A549 (cell line): ENCODE measurements around the gene INKA2. TPM values are rescaled to one million over a fixed set of nuclear protein-coding genes. Genes with fewer than 3 reads are reported as not detected.

ENCODE experiments used
- ATAC-seq, 2 experiments: fragments of 200-7000 bp in 1 of 2; fragments of >200 bp in 1 of 2; cut with Nextera tagmentation in 1 of 2; cut with Tn5 transposase in 1 of 2; 3 replicates each; pipeline versions ENCODE4 v1.8.0 to v1.9.1; 2018 to 2020; ENCODE audit warnings: mild to moderate bottlenecking in 1 of 2, moderate library complexity in 1 of 2
- CTCF ChIA-PET: fragments of 300-600 bp; sonication (Branson Sonifier 250); formaldehyde crosslinking; extraction: SDS; loops from one replicate; lab custom pipeline; 2021; ENCODE audit warnings: antibody characterized with exemption, inconsistent platforms; lab: Yijun Ruan, JAX
- POLR2A ChIA-PET: fragments of 350-600 bp; formaldehyde crosslinking; extraction: SDS; loops from one replicate; lab custom pipeline; 2021; ENCODE audit warnings: antibody characterized with exemption, inconsistent platforms; lab: Yijun Ruan, JAX
- DNase-seq, 2 experiments: peaks; one replicate each; pipeline versions ENCODE4 v3.0.0 to v3.0.0-alpha.2; 2011 to 2016; ENCODE audit warnings: low read depth in 1 of 2, low spot score in 1 of 2
- FAIRE-seq: peaks from 2 replicates; lab custom pipeline; 2011; peaks lifted over from hg19 to GRCh38; lab: Jason Lieb, UNC
- H3K27ac ChIP-seq, 2 experiments: fragments of >200 bp; sonication (Bioruptor Twin); formaldehyde crosslinking; 3 replicates each; pipeline ENCODE4 v1.5.1; 2016 to 2017
- H3K4me1 ChIP-seq: fragments of >200 bp; sonication (Bioruptor Twin); formaldehyde crosslinking; 3 replicates; pipeline ENCODE4 v1.6.1; 2016
- H3K4me2 ChIP-seq: fragments of >200 bp; sonication (Bioruptor Twin); formaldehyde crosslinking; 3 replicates; pipeline ENCODE4 v1.6.1; 2016
- H3K4me3 ChIP-seq: fragments of >200 bp; sonication (Bioruptor Twin); formaldehyde crosslinking; 3 replicates; pipeline ENCODE4 v1.5.1; 2016
- H3K9me3 ChIP-seq: fragments of >200 bp; sonication (Bioruptor Twin); formaldehyde crosslinking; 3 replicates; pipeline ENCODE4 v1.6.1; 2016
- BCL3 ChIP-seq: fragments of >200 bp; sonication (Bioruptor Twin); formaldehyde crosslinking; IDR thresholded peaks from 3 replicates; pipeline ENCODE4 v1.6.1; 2016
- CBX2 ChIP-seq: fragments of 200-600 bp; sonication (generic); IDR thresholded peaks from 2 replicates; pipeline ENCODE4 v1.6.1; 2016; ENCODE audit warnings: low read depth, mild to moderate bottlenecking, borderline replicate concordance
- CEBPB ChIP-seq, 2 experiments: fragments of >200 bp in 1 of 2; sonication (Bioruptor Twin) in 1 of 2; formaldehyde crosslinking in 1 of 2; IDR thresholded peaks; 2 replicates each; pipeline ENCODE4 v1.6.1; 2012 to 2016
- CHD4 ChIP-seq: fragments of 200-600 bp; sonication (generic); IDR thresholded peaks from 2 replicates; pipeline ENCODE4 v1.6.1; 2016; ENCODE audit warnings: antibody characterized with exemption, mild to moderate bottlenecking, borderline replicate concordance
- E2F6 ChIP-seq: IDR thresholded peaks from 2 replicates; pipeline ENCODE4 v1.6.1; 2012; ENCODE audit warnings: low read depth, borderline replicate concordance
- EHF ChIP-seq: fragments of 250-450 bp; sonication (Bioruptor Pico); IDR thresholded peaks from 2 replicates; pipeline ENCODE4 v1.5.0; 2020; ENCODE audit warnings: mild to moderate bottlenecking
- ELK1 ChIP-seq: fragments of 150-350 bp; IDR thresholded peaks from 2 replicates; pipeline ENCODE4 v1.6.1; 2014; ENCODE audit warnings: low read depth, mild to moderate bottlenecking, low read length
- ESRRA ChIP-seq: fragments of 150-350 bp; IDR thresholded peaks from 2 replicates; pipeline ENCODE4 v1.6.1; 2014; ENCODE audit warnings: mild to moderate bottlenecking, low read length, borderline replicate concordance
- FOSL2 ChIP-seq, 2 experiments: fragments of 450-650 bp in 1 of 2; fragments of >200 bp in 1 of 2; sonication (Bioruptor Twin) in 1 of 2; formaldehyde crosslinking; IDR thresholded peaks; 2 replicates each; pipeline versions ENCODE4 v1.5.0 to v1.6.1; 2016 to 2020; ENCODE audit warnings: mild to moderate bottlenecking in 1 of 2, moderate library complexity in 1 of 2
- FOXS1 ChIP-seq: fragments of 250-450 bp; sonication (Bioruptor Pico); IDR thresholded peaks from 2 replicates; pipeline ENCODE4 v1.5.0; 2020; ENCODE audit warnings: mild to moderate bottlenecking, moderate library complexity
- HOXA7 ChIP-seq: fragments of 250-450 bp; sonication (Bioruptor Pico); IDR thresholded peaks from 2 replicates; pipeline ENCODE4 v1.5.0; 2020; ENCODE audit warnings: mild to moderate bottlenecking, moderate library complexity
- MAFK ChIP-seq: fragments of 450-650 bp; IDR thresholded peaks from 2 replicates; pipeline ENCODE4 v1.6.1; 2014; ENCODE audit not compliant: partially characterized antibody
- MAX ChIP-seq: IDR thresholded peaks from 2 replicates; pipeline ENCODE4 v1.6.1; 2012
- MYC ChIP-seq: IDR thresholded peaks from 2 replicates; pipeline ENCODE4 v1.6.1; 2012; ENCODE audit warnings: mild to moderate bottlenecking, inconsistent platforms, low read length, improper control_type of control experiment, borderline replicate concordance
- NPAS2 ChIP-seq: fragments of 250-450 bp; sonication (Bioruptor Pico); IDR thresholded peaks from 2 replicates; pipeline ENCODE4 v1.8.0; 2022; ENCODE audit warnings: mild to moderate bottlenecking, moderate library complexity, borderline replicate concordance
- NR3C1 ChIP-seq: fragments of >200 bp; sonication (Bioruptor Twin); formaldehyde crosslinking; IDR thresholded peaks from 3 replicates; pipeline ENCODE4 v1.6.1; 2017
- POLR2AphosphoS2 ChIP-seq: conservative IDR thresholded peaks from 2 replicates; pipeline ENCODE4 v1.6.1; 2012; ENCODE audit warnings: low read length, improper control_type of control experiment, inconsistent platforms
- TFCP2L1 ChIP-seq: fragments of 250-450 bp; sonication (Bioruptor Pico); IDR thresholded peaks from 2 replicates; pipeline ENCODE4 v1.5.0; 2021; ENCODE audit warnings: mild to moderate bottlenecking
- TP53 ChIP-seq: fragments of 250-450 bp; sonication (Bioruptor Pico); IDR thresholded peaks from 2 replicates; pipeline ENCODE4 v1.5.0; 2021; ENCODE audit warnings: mild to moderate bottlenecking, moderate library complexity
- USF2 ChIP-seq: fragments of 450-650 bp; IDR thresholded peaks from 2 replicates; pipeline ENCODE4 v1.6.1; 2014; ENCODE audit warnings: antibody characterized with exemption
- ZC3H11A ChIP-seq: fragments of 450-650 bp; IDR thresholded peaks from 2 replicates; pipeline ENCODE4 v1.6.1; 2014; ENCODE audit warnings: antibody characterized with exemption, mild to moderate bottlenecking
- WGBS: methylation state at CpG from one replicate; pipeline ENCODE4 v1.1.6; 2017; ENCODE audit errors: missing lambda C conversion rate; 5-methylcytosine and 5-hydroxymethylcytosine counted together
- polyA plus RNA-seq, 4 experiments: library from polyadenylated mRNA; depleted of rRNA in 3 of 4; stranded (reverse); fragments of >200 nt; fragmentation: RNase III in 1 of 4; extraction: RNeasy Plus Mini Kit Qiagen cat#74134 plus additional on column Dnase treatment in 1 of 4; gene quantifications; 2 replicates in 3 of 4; 3 replicates in 1 of 4; pipeline ENCODE4 v1.2.3, GENCODE V29; 2011 to 2017

Gene INKA2
- polyA plus RNA-seq, 2 of the 4 experiments (the other 2 are of a cell fraction), result 1.2 to 1.3 TPM

GRCh38 chr1:111776861-111777260, 37.7 kb upstream of the INKA2 start:
- CTCF ChIA-PET, result interaction anchor here (2.3 kb wide), 1 partner anchor 7 kb away, joined by 6 read pairs; no protein-coding TSS in a partner anchor
- WGBS, result 87% methylated on average over 5 of the region's 8 CpGs

GRCh38 chr1:111776391-111776790, 37.2 kb upstream of the INKA2 start:
- ChIA-PET POLR2A (no interaction called here), CTCF (no interaction called here)
- 60% methylated on average over 2 of the region's 2 CpGs for WGBS
- TF ChIP-seq E2F6, result no peak
- no peak for TF ChIP-seq BCL3
- TF ChIP-seq ELK1, result no peak
- TF ChIP-seq ESRRA, result no peak
- TF ChIP-seq CBX2, result no peak
- TF ChIP-seq CHD4, result no peak
- TF ChIP-seq TFCP2L1 (CRISPR knock-in tag), result no peak
- TF ChIP-seq POLR2AphosphoS2, result no peak
- Histone ChIP-seq H3K9me3 (no peaks in the 10 kb centered on the region), H3K27ac (no peak overlapping the region), H3K4me1 (no peaks in the 10 kb centered on the region), H3K4me2 (no peak overlapping the region), H3K4me3 (no peak overlapping the region)
- DNase-seq, result no peak
- no peak for ATAC-seq
- no peak for FAIRE-seq

More at GRCh38 chr1:111776861-111777260, 37.7 kb upstream of the INKA2 start:
- Histone ChIP-seq H3K4me2 (no peak overlapping the region), H3K4me1 (no peaks in the 10 kb centered on the region), H3K9me3 (no peaks in the 10 kb centered on the region), H3K27ac (no peak overlapping the region), H3K4me3 (no peak overlapping the region)
- DNase-seq (no peak), FAIRE-seq (no peak), ATAC-seq (no peak)
- TF ChIP-seq USF2 (no peak), NPAS2 (CRISPR knock-in tag) (no peak), FOXS1 (CRISPR knock-in tag) (no peak), FOSL2 (IDR thresholded peaks at IDR 0.05) (no peak), FOSL2 (CRISPR knock-in tag; IDR thresholded peaks at IDR 0.05) (no peak), ESRRA (no peak), ELK1 (no peak), E2F6 (no peak), ZC3H11A (no peak), TP53 (CRISPR knock-in tag) (no peak), MAFK (no peak), HOXA7 (no peak), CBX2 (no peak), MYC (no peak), MAX (no peak), NR3C1 (no peak), EHF (CRISPR knock-in tag) (no peak), CEBPB (IDR thresholded peaks at IDR 0.05) (no peak)
- POLR2A ChIA-PET, result no interaction called here
